HG02763 (cell line): ENCODE measurements around the gene BMPR1B.

Experiments
- ATAC-seq: cut with Tn5 transposase; IDR thresholded peaks from one replicate; pipeline ENCODE4 v1.9.1; 2021; ENCODE audit warnings: mild to moderate bottlenecking, moderate library complexity; ENCODE audit not compliant: unreplicated experiment

The BMPR1B gene

GRCh38 chr4:95084584-95084983, 326.8 kb downstream of the BMPR1B start:
- ATAC-seq: no peak

- no peak for ATAC-seq
These were observed 327.5 kb downstream of the BMPR1B start for GRCh38 chr4:95085124-95085833.

GRCh38 chr4:95086551-95086950, 328.8 kb downstream of the BMPR1B start:
- ATAC-seq: no peak

- ATAC-seq: no peak
These were observed 330.1 kb downstream of the BMPR1B start for GRCh38 chr4:95087657-95088455.

GRCh38 chr4:95091272-95091671, 333.5 kb downstream of the BMPR1B start:
- no peak for ATAC-seq

- no peak for ATAC-seq
These were observed 335.0 kb downstream of the BMPR1B start for GRCh38 chr4:95092766-95093165.

- no peak for ATAC-seq
These were observed 335.7 kb downstream of the BMPR1B start for GRCh38 chr4:95093460-95093859.

GRCh38 chr4:95093936-95094929, 336.5 kb downstream of the BMPR1B start:
- ATAC-seq: no peak

GRCh38 chr4:95095348-95095974, 337.7 kb downstream of the BMPR1B start:
- ATAC-seq: no peak

- ATAC-seq: no peak
These were observed 344.5 kb downstream of the BMPR1B start for GRCh38 chr4:95102162-95102790.

- ATAC-seq: no peak
These were observed 347.4 kb downstream of the BMPR1B start for GRCh38 chr4:95105112-95105511.

GRCh38 chr4:95105983-95106382, 348.2 kb downstream of the BMPR1B start:
- no peak for ATAC-seq

- no peak for ATAC-seq
These were observed 348.7 kb downstream of the BMPR1B start for GRCh38 chr4:95106408-95106928.

- ATAC-seq: no peak
These were observed 349.2 kb downstream of the BMPR1B start for GRCh38 chr4:95107004-95107403.

- ATAC-seq: no peak
These were observed 349.9 kb downstream of the BMPR1B start for GRCh38 chr4:95107635-95108034.

GRCh38 chr4:95108883-95109421, 351.2 kb downstream of the BMPR1B start:
- no peak for ATAC-seq

GRCh38 chr4:95114521-95114920, 356.8 kb downstream of the BMPR1B start:
- no peak for ATAC-seq

- ATAC-seq: no peak
These were observed 360.7 kb downstream of the BMPR1B start for GRCh38 chr4:95118497-95118896.

- no peak for ATAC-seq
These were observed 362.7 kb downstream of the BMPR1B start for GRCh38 chr4:95120456-95120855.

GRCh38 chr4:95122001-95122400, 364.2 kb downstream of the BMPR1B start:
- ATAC-seq: no peak
